GM19023 (cell line): Measurements from ENCODE around the gene ATF6B.
"Not testable (repeated sequence)": the region's sequence is repeated elsewhere in the genome, so short reads cannot be mapped to it uniquely, and the experiment has no call there.

Source experiments
- ATAC-seq: cut with Tn5 transposase; IDR thresholded peaks from one replicate; pipeline ENCODE4 v1.9.1; 2021; ENCODE audit warnings: mild to moderate bottlenecking, moderate library complexity; ENCODE audit not compliant: unreplicated experiment

ATF6B gene

DNA sequence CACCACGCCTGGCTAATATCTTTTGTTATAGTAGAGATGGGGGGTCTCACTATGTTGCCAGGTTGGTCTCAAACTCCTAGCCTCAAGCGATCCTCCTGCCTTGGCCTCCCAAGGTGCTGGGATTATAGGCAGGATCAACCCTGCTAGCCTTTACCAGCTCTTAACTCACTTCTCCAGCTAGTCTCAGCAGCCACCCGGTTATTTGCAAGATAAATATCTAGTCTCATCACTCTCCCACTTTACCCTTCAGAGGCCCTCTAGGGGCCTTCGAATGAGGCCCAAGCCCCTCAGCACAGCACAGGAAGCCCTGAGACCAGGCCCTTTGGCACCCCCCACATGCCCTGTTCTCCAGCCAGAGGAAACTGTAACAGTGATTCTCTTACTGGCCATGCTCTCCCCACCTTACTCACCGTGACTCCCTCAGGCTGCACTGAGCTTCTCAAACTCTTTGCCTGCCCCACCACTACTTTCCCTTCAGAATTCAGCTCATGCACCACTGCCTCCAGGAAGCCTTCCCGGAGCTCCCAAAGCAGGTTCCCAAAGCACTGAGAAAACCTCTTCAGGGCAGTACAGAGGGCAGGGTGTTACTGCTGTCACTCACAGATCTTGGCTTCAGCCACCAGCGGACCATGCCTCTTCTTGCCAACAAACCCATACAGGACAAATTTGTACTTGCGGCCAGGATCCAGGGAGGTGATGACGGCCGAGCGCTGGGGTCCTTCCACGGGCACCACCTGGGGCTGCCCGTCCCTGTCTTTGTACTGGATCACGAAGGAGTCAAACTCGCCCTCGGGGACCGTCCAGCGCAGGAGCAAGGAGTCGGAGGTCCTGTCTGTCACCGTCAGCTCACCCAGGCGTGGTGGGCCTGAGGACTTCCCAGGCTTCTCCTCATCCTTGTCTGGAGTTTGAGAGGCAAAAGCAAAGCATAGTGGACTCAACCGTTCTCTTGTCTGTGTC, 44.0 kb downstream of the ATF6B start:
- ATAC-seq: no peak

DNA sequence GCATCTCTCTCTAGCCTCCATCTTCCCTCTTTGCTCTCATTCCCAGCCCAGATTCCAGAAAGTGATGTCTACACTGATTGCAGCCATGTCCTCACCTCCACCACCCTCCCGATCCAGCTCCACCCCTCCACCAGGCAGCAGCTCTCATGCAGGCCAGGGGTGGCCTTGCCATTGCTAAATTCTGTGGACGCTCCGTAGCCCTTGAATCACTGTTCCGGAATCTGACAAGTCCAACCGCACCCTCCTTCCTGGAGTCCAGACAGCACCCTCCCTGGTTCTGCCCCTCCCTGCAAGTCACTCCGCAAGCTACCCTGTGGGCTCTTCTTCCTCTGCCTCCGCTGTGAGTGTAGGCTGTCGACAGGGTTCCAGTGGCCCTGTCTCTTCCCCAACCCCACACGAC, 45.1 kb downstream of the ATF6B start:
- no peak for ATAC-seq

DNA sequence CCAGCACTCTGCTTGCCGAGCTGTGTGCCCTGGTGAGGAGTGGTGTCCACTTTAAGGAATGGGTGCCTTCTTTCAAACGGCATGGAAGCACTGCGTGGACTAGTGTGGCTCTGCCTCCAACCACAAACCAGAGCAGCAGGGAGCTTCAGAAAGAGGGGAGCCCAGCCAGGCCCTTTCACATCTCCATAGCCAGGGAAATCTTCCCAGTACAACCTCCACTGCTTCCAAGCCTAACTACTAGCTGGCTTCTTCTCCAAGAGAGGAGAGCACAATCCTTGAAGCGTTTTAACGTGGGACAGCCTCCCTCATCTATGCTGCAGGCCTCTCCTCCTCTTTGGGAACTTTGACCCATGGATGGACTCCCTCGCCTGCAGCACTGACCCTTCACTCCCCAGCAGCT, 45.6 kb downstream of the ATF6B start:
- ATAC-seq: no peak

DNA sequence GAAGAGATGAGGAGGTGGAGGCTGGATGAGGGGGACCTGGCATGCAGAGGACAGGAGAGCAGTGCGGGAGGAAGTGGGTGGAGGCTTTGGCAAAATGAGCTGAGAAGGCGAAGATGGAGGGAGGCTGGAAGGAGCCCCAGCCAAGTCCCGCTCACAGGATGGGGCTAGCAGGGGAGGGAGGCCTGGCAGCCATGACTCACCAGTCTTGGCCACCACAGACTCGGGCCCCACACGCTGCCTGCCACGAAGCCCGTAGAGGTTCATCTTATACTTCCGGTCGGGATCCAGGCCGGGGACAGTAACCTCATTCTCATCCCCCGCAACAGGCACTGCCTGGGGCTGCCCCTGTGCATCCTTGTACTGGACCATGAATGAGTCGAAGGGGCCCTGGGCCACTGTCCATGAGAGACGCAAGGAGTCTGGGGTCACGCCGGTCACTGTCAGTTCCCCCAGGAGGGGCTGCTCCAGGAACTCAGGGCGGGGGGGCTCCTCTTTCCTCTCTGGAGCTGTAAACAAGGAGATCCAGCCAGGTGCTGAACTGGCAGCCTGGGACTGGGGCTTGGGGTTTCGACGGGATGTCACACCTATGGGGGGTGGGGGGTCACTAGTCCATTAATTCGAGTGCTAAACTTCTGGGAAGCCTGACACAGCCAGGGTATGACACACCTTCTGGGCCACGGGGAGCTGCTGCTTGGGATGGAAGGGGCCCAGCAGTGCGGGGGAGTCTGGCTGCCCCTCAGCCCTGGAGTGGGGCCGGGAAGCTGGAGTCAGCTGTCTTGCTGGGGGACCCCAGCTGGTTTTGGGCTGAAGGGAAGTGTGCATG, 46.7 kb downstream of the ATF6B start:
- no peak for ATAC-seq

DNA sequence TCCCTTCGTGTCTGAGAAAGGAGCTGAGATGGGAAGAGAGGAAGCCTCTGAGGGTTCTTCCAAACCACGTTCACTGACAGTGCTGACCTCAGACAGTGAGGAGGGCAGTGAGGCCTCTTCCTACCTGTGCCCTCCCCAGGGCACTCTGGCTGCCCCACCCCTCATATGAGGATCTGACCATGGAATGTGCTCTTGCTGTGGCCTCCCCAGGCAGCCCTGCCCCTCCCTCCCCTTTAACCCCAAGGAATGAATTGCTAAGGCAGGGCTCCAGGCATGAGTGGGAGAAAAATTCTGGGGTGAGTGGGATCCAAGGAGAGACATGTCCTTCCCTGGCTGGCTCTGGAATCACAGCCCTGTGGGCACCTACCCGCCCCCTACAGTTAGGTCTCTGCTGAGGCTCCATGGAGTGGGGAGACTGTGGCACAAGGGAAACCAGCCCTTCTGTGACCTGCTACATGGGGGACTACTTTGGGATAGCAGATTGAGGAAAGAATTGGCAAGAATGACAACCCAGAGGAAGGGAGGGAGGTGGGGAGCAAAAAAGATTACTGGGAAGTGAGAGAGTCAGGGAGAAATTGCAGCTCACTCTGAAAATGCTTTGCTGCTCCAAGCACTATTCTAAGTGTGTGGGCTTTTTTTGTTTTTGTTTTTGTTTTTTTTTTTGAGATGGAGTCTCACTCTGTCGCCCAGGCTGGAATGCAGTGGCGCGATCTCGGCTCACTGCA, 48.3 kb downstream of the ATF6B start:
- no peak for ATAC-seq

DNA sequence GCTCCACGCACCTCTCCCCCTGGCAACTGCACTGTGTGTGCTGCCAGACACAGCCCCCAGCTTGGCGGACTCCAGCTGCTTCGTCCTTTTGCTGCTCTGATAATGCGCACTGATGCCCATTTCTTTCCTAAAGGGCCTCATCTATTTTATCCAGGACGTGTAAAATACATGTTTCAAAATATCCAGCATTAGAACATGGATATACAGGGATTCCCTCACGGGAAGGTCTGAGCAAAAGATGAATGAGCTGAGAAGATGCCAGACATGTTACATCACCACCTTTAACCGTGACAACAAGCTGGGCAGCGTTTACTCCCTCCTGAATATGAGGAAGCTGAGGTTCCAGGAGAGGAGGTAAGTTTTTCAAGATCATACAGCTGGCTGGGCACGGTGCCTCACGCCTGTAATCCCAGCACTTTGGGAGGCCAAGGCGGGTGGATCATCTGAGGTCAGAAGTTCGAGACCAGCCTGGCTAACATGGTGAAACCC, 51.7 kb downstream of the ATF6B start:
- ATAC-seq: no peak

DNA sequence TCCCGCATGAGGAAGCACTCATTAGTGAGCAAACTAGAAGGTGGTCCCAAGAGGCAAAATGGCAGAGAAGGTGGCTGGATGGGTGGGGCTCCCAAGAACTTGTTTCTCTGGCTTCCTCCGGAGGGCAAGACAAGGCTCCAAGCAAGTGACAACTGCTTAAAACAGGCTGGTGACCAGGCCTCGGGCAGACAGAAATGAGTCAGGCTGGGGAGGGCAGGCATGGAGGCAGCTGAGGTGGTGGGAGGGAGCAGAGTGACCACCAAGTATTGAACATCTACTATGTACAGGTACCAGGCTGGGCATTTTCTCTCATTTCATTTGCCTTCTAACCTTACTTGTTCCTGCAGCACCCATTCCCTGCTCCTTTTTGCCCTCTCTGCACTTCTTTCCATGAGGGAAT, 52.3 kb downstream of the ATF6B start:
- ATAC-seq: no peak

DNA sequence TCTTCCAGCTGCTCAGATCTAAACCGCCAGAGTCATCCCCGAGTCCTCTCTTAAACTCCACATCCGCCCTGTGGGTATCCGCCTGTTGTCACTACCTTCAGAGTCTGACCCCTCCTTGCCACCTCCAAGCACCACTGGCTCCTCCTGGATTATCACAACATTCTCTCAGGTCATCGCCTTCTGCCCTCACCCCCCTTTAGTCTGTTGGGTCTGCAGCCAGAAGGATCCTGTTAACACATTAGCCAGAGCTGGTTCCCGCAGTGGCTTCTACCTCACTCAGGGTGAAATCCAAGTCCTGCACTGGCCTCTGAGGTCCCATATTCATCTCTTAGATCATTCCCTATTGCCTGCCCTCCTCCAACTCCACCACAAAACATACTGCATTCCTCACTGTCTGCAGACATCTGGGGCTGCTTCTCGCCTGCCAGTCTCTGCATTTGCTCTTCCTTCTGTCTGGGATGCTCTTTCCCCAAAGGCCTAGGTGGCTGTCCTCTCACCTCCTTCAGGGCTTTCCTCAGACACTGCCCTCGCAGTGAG, 53.0 kb downstream of the ATF6B start:
- no peak for ATAC-seq

DNA sequence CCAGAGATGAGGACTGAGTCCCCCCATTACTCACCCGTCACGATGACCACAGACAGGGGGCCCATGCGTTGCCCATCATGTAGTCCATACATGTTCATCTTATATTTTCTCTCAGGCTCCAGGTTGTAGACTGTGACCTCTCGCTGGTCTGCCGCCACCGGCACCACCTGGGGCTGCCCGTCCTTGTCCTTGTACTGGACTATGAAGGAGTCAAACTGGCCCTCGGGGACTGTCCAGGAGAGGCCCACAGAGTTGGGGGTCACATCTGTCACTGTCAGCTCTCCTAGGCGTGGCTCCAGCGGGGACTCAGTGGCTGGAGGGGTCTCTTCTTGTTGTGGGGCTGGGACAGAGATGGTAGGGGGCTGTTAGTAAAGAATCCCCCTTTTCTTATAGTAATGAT, 54.4 kb downstream of the ATF6B start:
- no peak for ATAC-seq

DNA sequence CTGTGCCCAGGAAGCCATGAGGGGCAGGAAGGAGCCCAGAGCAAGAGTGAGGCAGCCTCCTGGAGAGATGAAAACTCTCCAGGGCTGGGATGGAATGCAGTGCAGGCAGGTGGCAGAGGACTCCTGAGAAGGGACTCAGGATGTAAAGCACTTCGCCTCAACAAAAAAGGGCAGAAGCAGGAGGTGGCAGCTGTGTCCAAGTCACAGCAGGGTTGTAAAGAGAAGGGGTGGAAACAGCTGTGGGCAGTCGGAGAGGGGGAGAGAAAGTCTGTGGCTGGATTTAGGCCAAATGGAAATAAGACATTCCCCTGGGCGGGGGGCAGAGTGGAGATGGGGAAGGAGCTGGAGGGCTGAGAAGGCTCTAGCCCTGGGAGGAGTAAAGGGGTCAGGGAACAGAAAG, 54.9 kb downstream of the ATF6B start:
- ATAC-seq: no peak

DNA sequence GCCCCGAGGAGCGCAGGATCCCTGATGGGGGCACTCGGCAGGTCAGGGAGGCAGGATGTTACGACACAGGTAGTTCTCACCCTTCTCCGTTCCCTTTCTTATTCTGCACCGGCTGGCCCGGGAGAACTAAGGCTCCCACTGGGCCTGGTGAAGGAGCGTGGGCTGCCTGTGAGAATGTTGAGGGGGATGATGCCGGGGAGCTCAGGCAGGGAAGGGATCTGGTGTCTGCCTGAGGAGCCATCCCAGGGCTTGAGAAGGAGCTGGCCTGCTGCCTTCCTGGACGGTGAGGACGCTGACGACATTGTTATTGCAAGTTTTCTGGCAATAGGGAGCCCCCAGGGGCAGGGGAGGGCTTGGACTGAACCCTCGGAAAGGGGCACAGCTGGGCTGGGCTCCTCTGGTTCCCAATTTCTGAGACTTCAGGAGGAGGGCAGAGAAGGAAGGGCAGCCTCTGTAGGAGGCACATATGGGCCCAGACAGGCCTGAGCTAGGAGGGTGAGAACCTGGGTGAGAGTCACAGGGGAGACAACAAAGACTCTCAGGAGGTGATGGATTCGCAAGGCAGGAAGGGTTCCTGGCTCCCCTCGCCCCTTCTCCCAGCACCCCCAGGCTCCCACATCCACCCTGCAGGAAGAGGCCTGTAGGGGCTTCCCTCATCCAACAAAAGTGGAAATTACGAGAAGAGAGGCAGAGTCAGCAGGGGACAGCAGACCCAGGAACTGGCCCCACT, 57.1 kb downstream of the ATF6B start:
- ATAC-seq: no peak

DNA sequence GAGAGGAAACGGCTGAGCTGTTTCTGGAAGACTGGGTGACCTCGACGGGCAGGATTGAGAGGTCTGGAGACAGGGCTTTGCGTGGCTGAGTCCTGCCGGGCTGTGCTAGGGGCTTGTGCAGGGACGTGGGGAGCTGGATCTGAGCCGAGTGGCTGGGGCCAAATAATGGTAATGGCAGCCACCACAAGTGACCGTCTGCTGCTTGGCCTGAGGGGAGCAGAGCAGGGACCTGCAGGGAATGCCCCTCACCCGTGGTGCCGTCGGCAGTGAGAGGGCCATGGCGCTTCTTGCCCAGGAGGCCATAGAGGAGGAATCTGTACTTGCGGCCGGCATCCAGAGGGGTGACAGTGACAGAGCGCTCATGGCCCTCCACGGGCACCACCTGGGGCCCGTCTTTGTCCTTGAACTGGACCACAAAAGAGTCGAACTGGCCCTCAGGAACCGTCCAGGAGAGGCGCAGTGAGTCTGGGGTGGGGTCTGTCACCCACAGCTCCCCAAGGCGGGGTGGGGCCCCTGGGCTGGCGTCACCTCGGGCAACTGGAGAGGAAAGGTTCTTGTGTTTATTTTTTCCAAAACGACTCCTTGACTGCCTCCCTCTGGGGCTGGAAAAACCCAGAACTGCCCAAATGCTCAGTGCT, 58.0 kb downstream of the ATF6B start:
- no peak for ATAC-seq

DNA sequence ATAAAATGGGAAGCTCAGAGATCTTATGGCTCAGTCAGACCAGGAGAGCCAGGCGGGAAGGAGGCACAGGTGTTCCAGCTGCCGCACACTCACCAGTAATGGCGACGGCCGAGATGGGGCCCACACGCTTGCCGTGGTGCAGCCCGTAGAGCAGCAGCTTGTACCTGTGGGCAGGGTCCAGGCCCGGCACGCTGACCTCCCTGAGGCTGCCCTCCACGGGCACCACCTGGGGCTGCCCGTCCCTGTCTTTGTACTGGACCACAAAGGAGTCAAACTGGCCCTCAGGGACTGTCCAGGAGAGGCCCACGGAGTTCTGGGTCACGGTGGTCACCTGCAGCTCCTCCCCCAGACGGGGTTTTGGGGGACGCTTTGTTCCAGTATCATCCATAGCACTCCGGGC, 58.6 kb downstream of the ATF6B start:
- ATAC-seq: no peak

DNA sequence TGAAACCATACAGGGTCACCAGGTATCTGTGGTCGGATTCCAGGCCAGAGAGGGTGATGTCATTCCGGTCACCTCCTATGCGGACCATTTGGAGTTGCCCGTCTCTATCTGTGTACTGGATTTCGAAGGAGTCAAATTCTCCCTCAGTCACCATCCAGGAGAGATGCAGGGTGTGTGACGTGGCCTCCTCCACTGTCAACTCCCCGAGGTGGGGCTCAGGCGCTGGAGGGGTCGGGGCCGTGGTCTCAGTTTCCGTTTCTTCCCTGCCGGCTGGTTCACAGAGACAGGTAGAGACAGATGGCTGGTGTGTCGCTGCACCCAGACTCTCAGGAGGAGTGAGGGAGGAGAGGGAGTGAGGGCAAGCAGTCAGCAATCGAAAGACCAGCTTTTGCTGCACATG, 59.2 kb downstream of the ATF6B start:
- ATAC-seq: no peak

DNA sequence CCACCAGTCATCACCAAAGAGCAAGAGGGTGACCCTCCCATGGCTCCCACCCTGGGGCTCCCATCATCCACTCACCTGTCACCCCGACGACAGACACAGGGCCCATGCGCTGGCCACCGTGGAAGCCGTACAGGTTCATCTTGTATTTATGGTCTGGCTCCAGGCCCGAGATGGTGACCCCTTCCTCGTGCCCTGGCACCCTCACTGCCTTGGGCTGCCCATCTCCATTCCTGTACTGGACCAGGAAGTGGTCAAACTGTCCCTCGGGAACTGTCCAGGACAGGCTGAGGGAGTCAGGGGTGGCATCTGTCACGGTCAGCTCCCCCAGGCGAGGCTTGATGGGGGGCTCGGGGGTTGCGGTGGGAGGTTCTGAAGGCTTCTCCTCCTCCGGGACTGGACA, 59.7 kb downstream of the ATF6B start:
- not testable (repeated sequence) for ATAC-seq

DNA sequence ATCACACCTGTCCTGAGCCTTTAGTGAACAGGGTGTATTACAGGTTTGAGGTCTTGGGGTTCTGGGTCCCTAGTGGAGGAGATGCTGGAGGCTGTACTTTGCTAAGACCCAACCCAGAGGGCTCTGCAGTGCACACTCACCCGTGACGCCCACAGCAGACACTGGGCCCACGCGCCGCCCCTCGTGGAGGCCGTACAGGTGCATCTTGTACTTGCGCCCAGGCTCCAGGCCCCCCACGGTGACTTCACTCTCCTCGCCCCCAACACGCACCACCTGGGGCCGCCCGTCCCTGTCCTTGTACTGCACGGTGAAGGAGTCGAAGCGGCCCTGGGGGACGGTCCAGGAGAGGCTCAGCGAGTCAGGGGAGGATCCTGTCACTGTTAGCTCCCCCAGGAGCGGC, 60.5 kb downstream of the ATF6B start:
- ATAC-seq: not testable (repeated sequence)
